Keratinocyte (primary cell): ENCODE data around the gene IGFBP7.

Experiments used
- EZH2 ChIP-seq: IDR thresholded peaks from one replicate; pipeline ENCODE4 v1.6.1; 2012; ENCODE audit warnings: inconsistent platforms, mild to moderate bottlenecking, low read length, moderate library complexity
- TF ChIP-seq, protein P1 (sequence below), 3 experiments: IDR thresholded peaks in 1 of 3; conservative IDR thresholded peaks in 1 of 3; optimal IDR thresholded peaks in 1 of 3; 2 replicates in 2 of 3; 3 replicates in 1 of 3; pipeline versions ENCODE3 to v1.5.1; 2011; ENCODE audit warnings: low read length in 3 of 3, mild to moderate bottlenecking in 3 of 3, moderate library complexity in 2 of 3, control low read depth in 1 of 3, inconsistent platforms in 1 of 3; ENCODE audit not compliant: insufficient read depth in 2 of 3; ENCODE audit errors: extremely low read depth in 1 of 3

DNA sequence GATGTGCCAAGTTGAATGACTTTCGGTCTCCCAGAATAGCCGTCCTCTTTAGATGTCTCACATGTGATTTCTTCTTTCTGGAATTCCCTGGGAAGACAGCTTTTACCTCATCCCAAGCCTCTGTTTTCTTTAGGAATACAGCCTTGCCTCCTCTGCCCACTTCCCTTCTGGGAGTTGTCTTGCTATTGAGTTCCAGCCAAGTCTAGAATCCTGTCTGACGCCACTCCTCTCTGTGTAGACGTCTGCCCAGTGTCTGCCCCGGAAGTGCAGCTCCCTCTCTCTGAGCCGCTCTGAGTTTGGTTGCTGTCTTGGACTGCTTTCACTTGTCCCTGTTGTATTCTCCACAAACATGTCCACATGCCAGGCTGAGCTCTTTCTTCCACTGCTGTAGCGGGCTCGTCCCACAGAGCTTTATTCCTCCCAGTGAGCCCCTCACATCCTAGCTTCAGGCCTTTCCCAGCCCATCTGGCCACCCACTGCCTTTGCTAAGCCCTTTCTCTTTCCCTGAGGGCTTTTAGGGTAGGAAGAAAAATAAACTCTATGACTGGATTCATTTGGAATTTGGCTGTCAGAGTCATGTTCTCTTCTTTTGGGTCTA, 9.0 kb upstream of the IGFBP7 start:
- TF ChIP-seq EZH2 = no peak
- TF ChIP-seq, protein P1, sequence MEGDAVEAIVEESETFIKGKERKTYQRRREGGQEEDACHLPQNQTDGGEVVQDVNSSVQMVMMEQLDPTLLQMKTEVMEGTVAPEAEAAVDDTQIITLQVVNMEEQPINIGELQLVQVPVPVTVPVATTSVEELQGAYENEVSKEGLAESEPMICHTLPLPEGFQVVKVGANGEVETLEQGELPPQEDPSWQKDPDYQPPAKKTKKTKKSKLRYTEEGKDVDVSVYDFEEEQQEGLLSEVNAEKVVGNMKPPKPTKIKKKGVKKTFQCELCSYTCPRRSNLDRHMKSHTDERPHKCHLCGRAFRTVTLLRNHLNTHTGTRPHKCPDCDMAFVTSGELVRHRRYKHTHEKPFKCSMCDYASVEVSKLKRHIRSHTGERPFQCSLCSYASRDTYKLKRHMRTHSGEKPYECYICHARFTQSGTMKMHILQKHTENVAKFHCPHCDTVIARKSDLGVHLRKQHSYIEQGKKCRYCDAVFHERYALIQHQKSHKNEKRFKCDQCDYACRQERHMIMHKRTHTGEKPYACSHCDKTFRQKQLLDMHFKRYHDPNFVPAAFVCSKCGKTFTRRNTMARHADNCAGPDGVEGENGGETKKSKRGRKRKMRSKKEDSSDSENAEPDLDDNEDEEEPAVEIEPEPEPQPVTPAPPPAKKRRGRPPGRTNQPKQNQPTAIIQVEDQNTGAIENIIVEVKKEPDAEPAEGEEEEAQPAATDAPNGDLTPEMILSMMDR (optimal IDR thresholded peaks at IDR 0.05 in 1 of 3, IDR thresholded peaks at IDR 0.05 in 1 of 3, conservative IDR thresholded peaks at IDR 0.05 in 1 of 3; ENCODE audit: extremely low read depth in 1 of 3, insufficient read depth in 2 of 3, low read length in 3 of 3) = no peak
